Sigmoid colon (tissue), 3 donors: ENCODE measurements around the gene EFCAB9.

ENCODE experiments used
- POLR2A ChIP-seq, 2 donors: fragments of 450-650 bp; IDR thresholded peaks; one replicate each; pipeline ENCODE4 v1.6.1; 2016; ENCODE audit warnings: antibody characterized with exemption in 2 of 2, mild to moderate bottlenecking in 2 of 2, moderate library complexity in 2 of 2
- TF ChIP-seq, protein P1 (sequence below), 4 experiments: fragments of 450-650 bp in 3 of 4; fragments of 200-600 bp in 1 of 4; IDR thresholded peaks; one replicate each; pipeline ENCODE4 v1.5.1; 2016 to 2019; ENCODE audit warnings: antibody characterized with exemption in 4 of 4, mild to moderate bottlenecking in 3 of 4, moderate library complexity in 2 of 4

DNA sequence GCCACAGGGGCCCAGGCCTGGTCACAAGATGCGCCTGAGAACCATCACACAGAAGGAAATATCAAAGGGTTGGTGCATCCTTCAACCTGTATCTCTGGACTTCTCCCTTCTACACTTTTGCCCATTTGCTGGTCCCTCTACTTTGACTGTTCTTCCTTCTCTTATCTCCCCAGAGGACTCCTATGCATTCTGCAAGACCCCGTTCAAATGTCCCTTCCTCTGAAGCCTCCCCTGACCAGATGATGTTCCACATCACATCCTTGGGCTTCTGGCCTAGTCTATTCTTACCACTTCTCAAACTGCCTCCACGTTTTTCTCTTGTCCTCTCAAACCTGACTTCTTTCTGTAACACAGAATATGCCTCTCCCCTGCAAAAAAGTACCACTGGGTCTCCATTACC, 40.3 kb upstream of the EFCAB9 start:
- TF ChIP-seq, protein P1, sequence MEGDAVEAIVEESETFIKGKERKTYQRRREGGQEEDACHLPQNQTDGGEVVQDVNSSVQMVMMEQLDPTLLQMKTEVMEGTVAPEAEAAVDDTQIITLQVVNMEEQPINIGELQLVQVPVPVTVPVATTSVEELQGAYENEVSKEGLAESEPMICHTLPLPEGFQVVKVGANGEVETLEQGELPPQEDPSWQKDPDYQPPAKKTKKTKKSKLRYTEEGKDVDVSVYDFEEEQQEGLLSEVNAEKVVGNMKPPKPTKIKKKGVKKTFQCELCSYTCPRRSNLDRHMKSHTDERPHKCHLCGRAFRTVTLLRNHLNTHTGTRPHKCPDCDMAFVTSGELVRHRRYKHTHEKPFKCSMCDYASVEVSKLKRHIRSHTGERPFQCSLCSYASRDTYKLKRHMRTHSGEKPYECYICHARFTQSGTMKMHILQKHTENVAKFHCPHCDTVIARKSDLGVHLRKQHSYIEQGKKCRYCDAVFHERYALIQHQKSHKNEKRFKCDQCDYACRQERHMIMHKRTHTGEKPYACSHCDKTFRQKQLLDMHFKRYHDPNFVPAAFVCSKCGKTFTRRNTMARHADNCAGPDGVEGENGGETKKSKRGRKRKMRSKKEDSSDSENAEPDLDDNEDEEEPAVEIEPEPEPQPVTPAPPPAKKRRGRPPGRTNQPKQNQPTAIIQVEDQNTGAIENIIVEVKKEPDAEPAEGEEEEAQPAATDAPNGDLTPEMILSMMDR (IDR thresholded peaks at IDR 0.05) = no peak
- TF ChIP-seq POLR2A (IDR thresholded peaks at IDR 0.05) = no peak
